ENCODE results near the gene LYRM4.
A peak's percentile ranks its signal among the peaks of the same experiment; 100 is the strongest.

LYRM4 gene

GRCh38 chr6:5146398-5146797 lies 114.4 kb downstream of the LYRM4 start:
- no peak overlapping the region for H3K27ac Mint-ChIP-seq
- H3K9me3 Mint-ChIP-seq: no peaks in the 10 kb centered on the region
- ATAC-seq: no peak

GRCh38 chr6:5143634-5144311 lies 117.0 kb downstream of the LYRM4 start:
- H3K4me3 Mint-ChIP-seq: no peak overlapping the region
- H3K36me3 Mint-ChIP-seq: no peaks in the 10 kb centered on the region
- H3K9me3 Mint-ChIP-seq: no peaks in the 10 kb centered on the region
- H3K27ac Mint-ChIP-seq: no peak overlapping the region
- H3K4me1 Mint-ChIP-seq: peaks cover 13% of the 10 kb centered on the region
- H3K27me3 Mint-ChIP-seq: no peaks in the 10 kb centered on the region
- ATAC-seq: peak; percentile 70

More at GRCh38 chr6:5146398-5146797, 114.4 kb downstream of the LYRM4 start:
- Mint-ChIP-seq H3K4me3 (no peak overlapping the region), H3K27me3 (no peaks in the 10 kb centered on the region), H3K4me1 (no peaks in the 10 kb centered on the region), H3K36me3 (no peaks in the 10 kb centered on the region)

GRCh38 chr6:5142915-5143314 lies 117.8 kb downstream of the LYRM4 start:
- H3K36me3 Mint-ChIP-seq: no peaks in the 10 kb centered on the region
- H3K4me1 Mint-ChIP-seq: peaks cover 13% of the 10 kb centered on the region
- H3K4me3 Mint-ChIP-seq: no peak overlapping the region
- ATAC-seq: no peak
- H3K27ac Mint-ChIP-seq: no peak overlapping the region
- no peaks in the 10 kb centered on the region for H3K9me3 Mint-ChIP-seq
- H3K27me3 Mint-ChIP-seq: no peaks in the 10 kb centered on the region

GRCh38 chr6:5142131-5142530 lies 118.6 kb downstream of the LYRM4 start:
- Mint-ChIP-seq H3K9me3 (no peaks in the 10 kb centered on the region), H3K4me3 (no peak overlapping the region), H3K27ac (no peak overlapping the region), H3K27me3 (no peaks in the 10 kb centered on the region), H3K36me3 (no peaks in the 10 kb centered on the region), H3K4me1 (peaks cover 13% of the 10 kb centered on the region)
- ATAC-seq: no peak

- H3K27ac Mint-ChIP-seq: peak overlapping the region; percentile 73
- peaks cover 15% of the 10 kb centered on the region for H3K4me1 Mint-ChIP-seq
- no peaks in the 10 kb centered on the region for H3K36me3 Mint-ChIP-seq
- H3K4me3 Mint-ChIP-seq: peak overlapping the region; percentile 45
- no peaks in the 10 kb centered on the region for H3K9me3 Mint-ChIP-seq
- no peaks in the 10 kb centered on the region for H3K27me3 Mint-ChIP-seq
- no peak for ATAC-seq
These were observed 119.7 kb downstream of the LYRM4 start for GRCh38 chr6:5141046-5141445.

- peak; percentile 58 for ATAC-seq
- no peaks in the 10 kb centered on the region for H3K9me3 Mint-ChIP-seq
- H3K27ac Mint-ChIP-seq: peak overlapping the region; percentile 73
- no peaks in the 10 kb centered on the region for H3K36me3 Mint-ChIP-seq
- H3K27me3 Mint-ChIP-seq: no peaks in the 10 kb centered on the region
- H3K4me1 Mint-ChIP-seq: peaks cover 21% of the 10 kb centered on the region
- H3K4me3 Mint-ChIP-seq: peak overlapping the region; percentile 45
These were observed 120.7 kb downstream of the LYRM4 start for GRCh38 chr6:5139828-5140771.

- Mint-ChIP-seq H3K27ac (no peak overlapping the region), H3K4me3 (no peak overlapping the region), H3K27me3 (no peaks in the 10 kb centered on the region), H3K4me1 (peaks cover 22% of the 10 kb centered on the region), H3K9me3 (no peaks in the 10 kb centered on the region), H3K36me3 (peaks cover 2% of the 10 kb centered on the region)
- ATAC-seq: no peak
These were observed 121.5 kb downstream of the LYRM4 start for GRCh38 chr6:5138995-5139827.

- H3K4me3 Mint-ChIP-seq: no peak overlapping the region
- H3K4me1 Mint-ChIP-seq: peaks cover 42% of the 10 kb centered on the region
- H3K27me3 Mint-ChIP-seq: no peaks in the 10 kb centered on the region
- no peak for ATAC-seq
- H3K27ac Mint-ChIP-seq: no peak overlapping the region
- H3K36me3 Mint-ChIP-seq: peaks cover 5% of the 10 kb centered on the region
- H3K9me3 Mint-ChIP-seq: no peaks in the 10 kb centered on the region
These were observed 123.9 kb downstream of the LYRM4 start for GRCh38 chr6:5136851-5137250.

- peak; percentile 32 for ATAC-seq
- peaks cover 5% of the 10 kb centered on the region for H3K36me3 Mint-ChIP-seq
- H3K27ac Mint-ChIP-seq: peak overlapping the region; percentile 46
- H3K27me3 Mint-ChIP-seq: no peaks in the 10 kb centered on the region
- peaks cover 40% of the 10 kb centered on the region for H3K4me1 Mint-ChIP-seq
- H3K9me3 Mint-ChIP-seq: no peaks in the 10 kb centered on the region
- H3K4me3 Mint-ChIP-seq: no peak overlapping the region
These were observed 124.9 kb downstream of the LYRM4 start for GRCh38 chr6:5135788-5136376.

GRCh38 chr6:5133943-5134342 lies 126.8 kb downstream of the LYRM4 start:
- no peak for ATAC-seq
- Mint-ChIP-seq H3K27me3 (no peaks in the 10 kb centered on the region), H3K36me3 (peaks cover 13% of the 10 kb centered on the region)

GRCh38 chr6:5132731-5133130 lies 128.0 kb downstream of the LYRM4 start:
- peaks cover 52% of the 10 kb centered on the region for H3K4me1 Mint-ChIP-seq
- peak overlapping the region; percentile 57 for H3K4me3 Mint-ChIP-seq
- ATAC-seq: peak; percentile 99
- H3K9me3 Mint-ChIP-seq: no peaks in the 10 kb centered on the region
- no peaks in the 10 kb centered on the region for H3K27me3 Mint-ChIP-seq
- H3K36me3 Mint-ChIP-seq: peaks cover 15% of the 10 kb centered on the region
- H3K27ac Mint-ChIP-seq: peak overlapping the region; percentile 68

More at GRCh38 chr6:5133943-5134342, 126.8 kb downstream of the LYRM4 start:
- Mint-ChIP-seq H3K4me1 (peaks cover 46% of the 10 kb centered on the region), H3K9me3 (no peaks in the 10 kb centered on the region), H3K27ac (peak overlapping the region; percentile 46), H3K4me3 (no peak overlapping the region)

- Mint-ChIP-seq H3K27me3 (no peaks in the 10 kb centered on the region), H3K4me3 (no peak overlapping the region), H3K36me3 (peaks cover 22% of the 10 kb centered on the region), H3K9me3 (no peaks in the 10 kb centered on the region), H3K4me1 (peaks cover 44% of the 10 kb centered on the region), H3K27ac (no peak overlapping the region)
- ATAC-seq: no peak
These were observed 130.4 kb downstream of the LYRM4 start for GRCh38 chr6:5130135-5130866.

GRCh38 chr6:5128351-5128750 lies 132.4 kb downstream of the LYRM4 start:
- Mint-ChIP-seq H3K4me1 (peaks cover 36% of the 10 kb centered on the region), H3K27ac (no peak overlapping the region), H3K27me3 (no peaks in the 10 kb centered on the region), H3K36me3 (peaks cover 21% of the 10 kb centered on the region), H3K9me3 (no peaks in the 10 kb centered on the region), H3K4me3 (no peak overlapping the region)
- no peak for ATAC-seq

- no peak overlapping the region for H3K27ac Mint-ChIP-seq
- peaks cover 27% of the 10 kb centered on the region for H3K36me3 Mint-ChIP-seq
- no peaks in the 10 kb centered on the region for H3K9me3 Mint-ChIP-seq
- peaks cover 25% of the 10 kb centered on the region for H3K4me1 Mint-ChIP-seq
- H3K27me3 Mint-ChIP-seq: no peaks in the 10 kb centered on the region
- no peak overlapping the region for H3K4me3 Mint-ChIP-seq
- ATAC-seq: no peak
These were observed 133.6 kb downstream of the LYRM4 start for GRCh38 chr6:5127106-5127687.

All from stimulated activated memory B cell treated with anti-CD40 and anti-IgM and Interleukin-4, amounts not matched to agents 10 μg/mL and 1 μg/mL and 100 μg/mL, for 72 hours (primary cell).